MM.1S (cell line): ENCODE results near the gene GALNT8.

Experiments
- CTCF ChIP-seq: fragments of 300-600 bp; sonication (generic); IDR thresholded peaks from 2 replicates; pipeline ENCODE4 v1.5.1; 2016; ENCODE audit warnings: antibody characterized with exemption, low read length, mixed read lengths
- EZH2 ChIP-seq: fragments of 300-600 bp; sonication (generic); optimal IDR thresholded peaks from 2 replicates; pipeline ENCODE3; 2017; ENCODE audit warnings: low read depth, mild to moderate bottlenecking, antibody characterized with exemption, low read length, mixed read lengths
- EZH2phosphoT487 ChIP-seq: fragments of 300-600 bp; sonication (generic); IDR thresholded peaks from 2 replicates; pipeline ENCODE4 v1.6.1; 2018; ENCODE audit warnings: antibody characterized with exemption, low read length

DNA sequence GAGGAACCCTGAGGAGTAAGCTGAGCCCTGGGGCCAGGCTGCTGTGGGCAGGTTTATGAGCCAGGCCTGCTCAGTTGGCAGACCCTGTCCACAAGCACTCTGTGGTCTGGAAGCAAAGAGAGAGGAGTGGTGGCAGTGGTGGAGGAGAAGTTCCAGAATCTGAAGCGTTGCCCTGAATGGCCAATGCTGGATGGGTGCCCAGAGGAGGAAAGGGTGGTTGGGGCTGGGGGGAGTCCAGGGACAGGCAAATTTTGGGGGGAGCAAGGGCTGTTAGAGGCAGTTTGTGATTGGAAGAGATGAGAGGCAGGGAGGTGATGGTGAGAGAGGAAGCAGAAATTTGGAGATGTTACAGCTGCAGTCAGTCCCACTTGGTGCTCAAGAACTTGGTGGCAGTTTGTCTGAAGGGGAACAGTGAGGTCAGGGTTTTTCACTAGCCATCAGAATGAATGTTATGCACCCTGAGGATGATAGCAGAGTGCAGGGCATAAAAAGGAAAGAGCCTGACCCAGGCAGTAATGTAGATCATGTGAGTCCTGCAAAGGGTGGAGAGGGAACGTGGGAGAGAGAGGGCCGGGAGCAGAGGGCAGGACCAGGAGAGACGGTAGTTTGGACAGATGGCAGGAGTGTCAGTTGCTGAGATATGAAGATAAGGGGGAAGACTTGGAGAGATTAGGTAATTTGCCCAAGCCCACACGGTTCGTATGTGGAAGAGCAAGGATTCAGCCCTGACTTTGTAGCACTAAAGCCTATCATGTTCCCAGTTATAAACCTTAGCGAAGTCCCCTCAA lies 51.2 kb downstream of the GALNT8 start:
- no peak for TF ChIP-seq CTCF
- TF ChIP-seq EZH2, result no peak
- no peak for TF ChIP-seq EZH2phosphoT487
